Putamen (tissue), 1 donor: Measurements from ENCODE around the gene KANSL1.
"Not testable (repeated sequence)": the region's sequence is repeated elsewhere in the genome, so short reads cannot be mapped to it uniquely, and the experiment has no call there.

ENCODE experiments used
- DNase-seq: peaks from one replicate; pipeline ENCODE4 v3.0.0-alpha.2; 2016; ENCODE audit warnings: low spot score

Gene KANSL1

GRCh38 chr17:46193151-46193625, at the start of gene KANSL1:
TSS of gene KANSL1 (minus strand) at chr17:46193429. CDS start at chr17:46172143, 21,286 bp downstream.
- peak; percentile 96 for DNase-seq

GRCh38 chr17:46231359-46231758, 38.1 kb upstream of the KANSL1 start:
- not testable (repeated sequence) for DNase-seq

GRCh38 chr17:46225274-46225794, 32.1 kb upstream of the KANSL1 start:
- DNase-seq = peak; percentile 98

- DNase-seq = not testable (repeated sequence)
Observed at GRCh38 chr17:46224864-46225263, 31.6 kb upstream of the KANSL1 start.

GRCh38 chr17:46223041-46223440, 29.8 kb upstream of the KANSL1 start:
- DNase-seq = not testable (repeated sequence)

GRCh38 chr17:46216682-46217081, 23.5 kb upstream of the KANSL1 start:
- no peak for DNase-seq

- DNase-seq = peak; percentile 76
Observed at GRCh38 chr17:46212634-46213435, 19.6 kb upstream of the KANSL1 start.

- DNase-seq = no peak
Observed at GRCh38 chr17:46208997-46209396, 15.8 kb upstream of the KANSL1 start.

- no peak for DNase-seq
Observed at GRCh38 chr17:46205975-46206374, 12.7 kb upstream of the KANSL1 start.

- DNase-seq = no peak
Observed at GRCh38 chr17:46202424-46202823, 9.2 kb upstream of the KANSL1 start.

- no peak for DNase-seq
Observed at GRCh38 chr17:46201491-46201890, 8.3 kb upstream of the KANSL1 start.

GRCh38 chr17:46200197-46200596, 7.0 kb upstream of the KANSL1 start:
- no peak for DNase-seq

GRCh38 chr17:46199379-46199778, 6.2 kb upstream of the KANSL1 start:
- no peak for DNase-seq

- no peak for DNase-seq
Observed at GRCh38 chr17:46198233-46198632, 5.0 kb upstream of the KANSL1 start.

- no peak for DNase-seq
Observed at GRCh38 chr17:46197530-46197929, 4.3 kb upstream of the KANSL1 start.

GRCh38 chr17:46195939-46196716, 2.9 kb upstream of the KANSL1 start:
- no peak for DNase-seq

- DNase-seq = no peak
Observed at GRCh38 chr17:46195217-46195855, 2.1 kb upstream of the KANSL1 start.

- DNase-seq = peak; percentile 60
Observed at GRCh38 chr17:46194393-46195216, 1.4 kb upstream of the KANSL1 start.

- peak; percentile 98 for DNase-seq
Observed at GRCh38 chr17:46193626-46194392, 580 bp upstream of the KANSL1 start.

GRCh38 chr17:46192439-46193150, 634 bp downstream of the KANSL1 start:
- DNase-seq = peak; percentile 89
